ENCODE data around the gene ANO7.
A peak's percentile ranks its signal among the peaks of the same experiment; 100 is the strongest.

Gene ANO7

GRCh38 chr2:241214209-241214608 lies 25.7 kb downstream of the ANO7 start:
- no peak for DNase-seq

DNA sequence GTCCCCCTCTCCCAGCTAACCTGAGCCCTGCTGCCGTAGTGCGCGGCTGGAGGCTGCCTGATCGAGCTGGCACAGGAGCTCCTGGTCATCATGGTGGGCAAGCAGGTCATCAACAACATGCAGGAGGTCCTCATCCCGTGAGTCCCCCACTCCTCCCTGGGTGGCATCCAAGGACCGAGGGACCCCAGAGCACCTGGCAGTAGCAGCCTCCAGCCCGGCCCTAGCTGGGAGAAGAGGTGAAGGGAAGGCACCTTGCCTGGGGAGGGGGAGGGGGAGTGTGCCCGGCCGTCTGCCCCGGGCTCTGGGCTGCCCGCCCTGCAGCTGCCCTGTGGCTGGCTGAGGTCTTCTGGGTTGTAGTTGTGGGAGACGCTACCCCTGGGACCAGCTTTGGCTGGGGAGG lies 26.3 kb downstream of the ANO7 start:
- no peak for DNase-seq

GRCh38 chr2:241215421-241215820 lies 26.9 kb downstream of the ANO7 start:
- DNase-seq = no peak

DNA sequence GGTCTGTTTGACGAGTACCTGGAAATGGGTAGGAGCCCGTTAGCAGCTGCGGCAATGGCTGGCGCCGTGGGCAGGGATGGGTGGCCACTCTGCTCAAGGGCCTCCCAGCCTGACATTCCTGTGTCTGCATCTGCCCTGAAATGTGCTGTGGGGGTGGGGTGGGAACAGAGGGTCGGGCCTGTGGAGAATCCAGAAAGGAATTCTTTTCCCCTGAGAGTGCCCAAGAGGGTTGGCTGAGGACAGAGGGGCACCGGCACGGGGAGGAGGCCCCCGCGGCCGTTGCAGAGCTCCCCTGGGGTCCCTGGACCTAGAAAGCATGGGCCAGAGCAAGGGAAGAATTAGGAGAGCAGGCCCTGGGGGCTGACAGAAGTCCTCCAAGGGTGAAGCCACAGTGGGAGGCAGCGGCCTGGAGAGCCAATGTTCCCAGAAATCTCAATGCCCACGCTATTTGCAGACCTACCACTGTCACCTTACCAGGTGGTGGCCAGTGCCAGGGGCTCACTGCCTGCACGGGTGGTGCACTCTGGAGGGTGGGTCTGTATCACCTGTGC lies 27.8 kb downstream of the ANO7 start:
- no peak for DNase-seq

DNA sequence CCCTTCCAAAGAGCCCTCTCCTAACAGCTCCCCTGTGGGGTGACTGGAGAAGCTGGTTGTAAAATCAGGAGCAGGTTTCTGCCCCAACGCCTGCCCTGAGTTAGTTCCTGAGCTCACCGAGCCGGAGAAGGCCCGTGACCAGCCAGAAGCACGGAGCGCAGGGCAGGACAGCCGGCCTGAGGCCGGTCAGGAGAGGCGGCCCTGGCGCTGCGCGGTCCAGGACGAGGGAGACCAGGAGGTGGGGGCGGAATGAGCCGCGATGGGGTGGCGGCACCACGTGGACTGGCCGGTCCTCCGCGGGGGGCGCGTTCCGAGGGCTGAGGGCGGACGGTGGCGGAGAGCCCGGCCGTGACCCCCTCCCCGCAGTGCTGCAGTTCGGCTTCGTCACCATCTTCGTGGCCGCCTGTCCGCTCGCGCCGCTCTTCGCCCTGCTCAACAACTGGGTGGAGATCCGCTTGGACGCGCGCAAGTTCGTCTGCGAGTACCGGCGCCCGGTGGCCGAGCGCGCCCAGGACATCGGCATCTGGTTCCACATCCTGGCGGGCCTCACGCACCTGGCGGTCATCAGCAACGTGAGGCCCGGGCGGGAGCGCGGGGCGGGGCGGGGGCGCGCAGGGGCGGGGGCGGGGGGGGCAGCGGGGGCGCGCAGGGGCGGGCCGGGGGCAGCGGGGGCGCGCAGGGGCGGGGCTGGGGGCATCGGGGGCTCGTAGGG lies 29.0 kb downstream of the ANO7 start:
- peak; percentile 11 for DNase-seq

DNA sequence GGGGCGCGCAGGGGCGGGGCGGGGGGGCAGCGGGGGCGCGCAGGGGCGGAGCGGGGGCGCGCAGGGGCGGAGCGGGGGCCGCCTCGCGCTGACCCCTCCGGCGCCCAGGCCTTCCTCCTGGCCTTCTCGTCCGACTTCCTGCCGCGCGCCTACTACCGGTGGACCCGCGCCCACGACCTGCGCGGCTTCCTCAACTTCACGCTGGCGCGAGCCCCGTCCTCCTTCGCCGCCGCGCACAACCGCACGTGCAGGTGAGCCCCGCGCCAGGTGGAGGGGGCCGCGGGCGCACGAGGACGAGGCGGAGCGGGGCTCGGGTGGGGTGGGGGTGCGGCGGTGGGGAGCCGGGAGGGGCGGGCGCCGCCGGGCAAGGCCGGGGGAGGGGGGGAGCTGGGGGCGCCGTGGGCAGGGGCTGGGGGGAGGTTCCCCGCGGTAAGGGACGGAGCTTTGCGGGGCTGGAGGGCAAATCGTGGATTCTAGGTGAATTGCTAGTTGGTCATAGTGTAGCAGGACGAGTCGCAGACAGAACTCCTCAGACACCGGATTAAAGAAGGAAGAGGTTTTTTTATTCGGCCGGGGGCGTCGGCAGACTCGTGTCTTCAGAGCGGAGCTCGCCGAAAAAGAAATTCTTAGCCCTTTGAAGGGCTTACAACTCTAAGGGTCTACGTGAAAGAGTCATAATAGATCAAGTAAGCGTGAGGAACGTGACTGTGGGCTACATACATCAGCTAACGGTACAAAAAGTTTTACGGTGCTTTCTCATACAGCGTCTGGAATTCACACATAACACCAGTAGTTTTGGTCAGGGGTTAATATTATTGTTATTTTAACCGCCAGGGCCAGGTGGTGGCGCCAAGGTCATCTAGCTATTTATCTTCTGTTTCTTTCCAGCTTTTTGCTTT lies 29.9 kb downstream of the ANO7 start:
- DNase-seq = no peak

- DNase-seq = no peak
Observed at GRCh38 chr2:241219030-241219382, 30.5 kb downstream of the ANO7 start.

GRCh38 chr2:241219856-241220356 lies 31.4 kb downstream of the ANO7 start:
- DNase-seq = no peak

DNA sequence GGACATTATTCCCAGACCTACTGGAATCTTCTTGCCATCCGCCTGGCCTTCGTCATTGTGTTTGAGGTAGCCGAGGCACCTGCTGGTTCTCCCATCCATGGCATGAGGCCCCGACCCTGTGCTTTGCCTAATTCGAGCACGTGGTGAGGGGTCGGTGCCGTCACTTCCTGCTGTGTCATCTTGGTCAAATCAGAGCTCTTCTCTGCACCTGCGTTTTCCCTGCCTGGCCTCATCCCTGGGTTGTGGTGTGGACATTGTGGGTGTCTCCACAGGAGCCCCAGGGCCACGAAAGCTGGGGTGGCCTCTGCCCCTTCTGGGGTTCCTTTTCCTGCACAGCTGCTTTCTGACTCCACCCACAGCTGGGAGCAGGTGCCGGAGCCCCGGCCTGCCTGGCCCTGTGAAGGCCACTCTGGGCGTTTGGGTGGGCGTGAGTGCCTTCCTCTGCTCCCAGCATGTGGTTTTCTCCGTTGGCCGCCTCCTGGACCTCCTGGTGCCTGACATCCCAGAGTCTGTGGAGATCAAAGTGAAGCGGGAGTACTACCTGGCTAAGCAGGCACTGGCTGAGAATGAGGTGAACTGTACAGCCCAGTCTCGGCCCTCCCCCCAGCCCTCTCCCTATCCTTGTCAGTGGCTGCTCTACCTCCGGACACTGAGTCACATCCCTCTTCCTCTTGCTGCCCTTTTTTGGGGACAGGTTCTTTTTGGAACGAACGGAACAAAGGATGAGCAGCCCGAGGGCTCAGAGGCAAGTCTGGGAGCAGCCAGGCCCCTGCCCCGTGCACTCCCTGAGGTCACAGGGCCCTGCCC lies 34.9 kb downstream of the ANO7 start:
- no peak for DNase-seq

DNA sequence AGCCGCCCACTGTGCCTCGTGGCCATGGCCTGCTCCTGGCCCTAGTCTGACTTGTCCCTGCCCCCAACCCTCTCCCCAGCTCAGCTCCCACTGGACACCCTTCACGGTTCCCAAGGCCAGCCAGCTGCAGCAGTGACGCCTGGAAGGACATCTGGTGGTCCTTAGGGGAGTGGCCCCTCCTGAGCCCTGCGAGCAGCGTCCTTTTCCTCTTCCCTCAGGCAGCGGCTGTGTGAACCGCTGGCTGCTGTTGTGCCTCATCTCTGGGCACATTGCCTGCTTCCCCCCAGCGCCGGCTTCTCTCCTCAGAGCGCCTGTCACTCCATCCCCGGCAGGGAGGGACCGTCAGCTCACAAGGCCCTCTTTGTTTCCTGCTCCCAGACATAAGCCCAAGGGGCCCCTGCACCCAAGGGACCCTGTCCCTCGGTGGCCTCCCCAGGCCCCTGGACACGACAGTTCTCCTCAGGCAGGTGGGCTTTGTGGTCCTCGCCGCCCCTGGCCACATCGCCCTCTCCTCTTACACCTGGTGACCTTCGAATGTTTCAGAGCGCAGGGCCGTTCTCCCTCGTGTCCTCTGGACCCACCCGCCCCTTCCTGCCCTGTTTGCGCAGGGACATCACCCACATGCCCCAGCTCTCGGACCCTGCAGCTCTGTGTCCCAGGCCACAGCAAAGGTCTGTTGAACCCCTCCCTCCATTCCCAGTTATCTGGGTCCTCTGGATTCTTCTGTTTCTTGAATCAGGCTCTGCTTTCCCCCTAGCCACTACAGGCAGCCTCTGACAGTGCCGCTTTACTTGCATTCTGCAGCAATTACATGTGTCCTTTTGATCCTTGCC lies 35.8 kb downstream of the ANO7 start:
- no peak for DNase-seq

DNA sequence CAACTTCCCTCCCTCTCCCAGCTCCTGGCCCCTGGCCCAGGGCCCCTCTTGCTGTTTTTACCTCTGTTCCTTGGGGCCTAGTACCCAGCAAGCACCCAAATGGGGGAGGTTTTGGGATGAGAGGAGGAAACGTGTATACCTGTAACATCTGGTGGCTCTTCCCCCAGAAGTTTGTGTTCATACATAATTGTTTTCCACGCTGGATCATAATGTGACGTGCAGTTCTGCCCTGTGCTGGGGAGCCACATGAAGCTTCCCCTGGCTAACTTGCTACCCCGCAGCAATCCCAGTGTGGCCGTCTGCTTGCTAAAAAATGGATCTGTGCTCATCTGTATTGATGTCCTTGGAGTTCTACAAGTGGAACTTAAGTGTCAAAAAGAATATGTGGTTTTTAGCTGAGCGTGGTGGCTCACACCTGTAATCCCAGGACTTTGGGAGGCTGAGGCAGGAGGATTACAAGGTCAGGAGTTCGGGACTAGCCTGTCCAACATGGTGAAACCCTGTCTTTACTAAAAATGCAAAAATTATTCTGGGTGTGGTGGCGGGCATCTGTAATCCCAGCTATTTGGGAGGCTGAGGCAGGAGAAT lies 36.5 kb downstream of the ANO7 start:
- DNase-seq = no peak

GRCh38 chr2:241225545-241225944 lies 37.1 kb downstream of the ANO7 start:
- DNase-seq = no peak

DNA sequence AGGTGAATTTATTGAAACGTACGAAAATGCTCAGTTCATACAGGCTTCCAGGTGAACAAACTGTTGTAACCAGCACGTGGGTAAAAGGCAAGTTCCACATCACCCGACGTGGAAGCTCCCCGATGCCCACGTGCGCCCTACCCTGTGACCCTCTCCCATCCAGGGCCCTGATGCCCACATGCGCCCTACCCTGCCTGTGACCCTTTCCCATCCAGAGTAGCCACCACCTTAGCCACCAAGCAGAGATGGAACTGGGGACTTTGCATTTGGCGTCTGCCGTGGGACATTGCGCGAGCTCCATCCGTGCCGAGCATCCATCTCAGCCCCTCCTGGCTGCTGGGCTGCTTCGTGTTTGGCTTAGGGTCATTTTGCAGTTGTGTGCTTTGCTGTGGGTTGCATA lies 37.5 kb downstream of the ANO7 start:
- no peak for DNase-seq

DNA sequence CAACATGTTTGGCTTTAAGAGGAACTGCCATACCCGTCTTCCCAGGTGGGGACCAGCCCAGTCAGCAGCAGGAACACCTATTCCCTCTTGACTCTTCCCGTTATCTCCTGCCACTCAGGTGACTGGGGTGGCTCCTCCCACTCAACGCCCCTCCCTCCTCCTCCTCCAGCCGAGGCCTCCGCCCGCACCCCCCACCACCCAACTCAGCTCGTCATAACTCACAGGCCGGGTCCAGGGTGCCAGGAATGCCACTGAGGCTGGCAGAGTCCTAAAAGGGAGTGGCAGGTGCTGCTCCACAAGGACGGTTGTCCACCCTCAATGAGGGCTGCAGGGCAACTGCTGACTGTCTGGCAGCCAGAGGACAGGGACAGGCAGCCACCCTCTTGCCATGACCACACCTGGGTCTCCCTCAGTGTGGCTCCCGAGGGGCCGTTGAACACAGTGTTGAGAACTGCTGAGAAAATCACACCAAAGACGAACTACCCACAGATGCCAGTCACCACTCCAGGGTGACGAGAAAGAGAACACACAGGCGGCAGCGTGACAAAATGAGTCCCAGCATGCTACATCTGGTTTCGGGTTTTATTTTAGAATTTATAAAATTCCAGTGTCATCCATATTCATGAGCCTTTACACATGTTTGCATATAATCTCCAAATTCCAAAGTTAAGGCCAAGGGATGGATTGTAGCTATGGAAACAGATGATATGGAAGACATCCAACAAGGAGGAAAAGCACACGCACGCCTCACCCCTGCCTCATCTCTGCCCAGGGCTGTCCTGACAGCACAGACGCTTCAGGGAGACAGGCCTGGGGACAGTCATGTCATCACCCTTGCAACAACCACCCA lies 38.5 kb downstream of the ANO7 start:
- DNase-seq = no peak

DNA sequence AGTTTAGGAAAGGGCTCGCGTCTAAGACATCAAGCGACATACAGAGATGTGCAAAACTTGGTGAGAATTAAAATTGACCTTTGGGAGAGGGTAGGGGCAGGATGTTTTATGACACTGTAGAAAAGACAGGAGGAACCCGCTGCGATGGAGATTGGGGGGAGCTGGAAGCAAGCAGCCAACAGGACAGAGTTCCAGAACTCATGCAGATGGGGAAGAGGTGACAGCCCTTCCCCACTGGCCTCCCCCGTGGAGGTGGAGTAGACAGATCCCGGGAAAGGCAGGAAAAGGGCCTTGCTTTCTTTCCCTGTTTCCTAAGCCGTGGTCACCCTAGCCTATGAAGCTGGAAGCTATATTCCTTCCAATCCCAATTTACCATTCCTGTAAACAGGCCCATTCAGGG lies 39.1 kb downstream of the ANO7 start:
- no peak for DNase-seq

DNA sequence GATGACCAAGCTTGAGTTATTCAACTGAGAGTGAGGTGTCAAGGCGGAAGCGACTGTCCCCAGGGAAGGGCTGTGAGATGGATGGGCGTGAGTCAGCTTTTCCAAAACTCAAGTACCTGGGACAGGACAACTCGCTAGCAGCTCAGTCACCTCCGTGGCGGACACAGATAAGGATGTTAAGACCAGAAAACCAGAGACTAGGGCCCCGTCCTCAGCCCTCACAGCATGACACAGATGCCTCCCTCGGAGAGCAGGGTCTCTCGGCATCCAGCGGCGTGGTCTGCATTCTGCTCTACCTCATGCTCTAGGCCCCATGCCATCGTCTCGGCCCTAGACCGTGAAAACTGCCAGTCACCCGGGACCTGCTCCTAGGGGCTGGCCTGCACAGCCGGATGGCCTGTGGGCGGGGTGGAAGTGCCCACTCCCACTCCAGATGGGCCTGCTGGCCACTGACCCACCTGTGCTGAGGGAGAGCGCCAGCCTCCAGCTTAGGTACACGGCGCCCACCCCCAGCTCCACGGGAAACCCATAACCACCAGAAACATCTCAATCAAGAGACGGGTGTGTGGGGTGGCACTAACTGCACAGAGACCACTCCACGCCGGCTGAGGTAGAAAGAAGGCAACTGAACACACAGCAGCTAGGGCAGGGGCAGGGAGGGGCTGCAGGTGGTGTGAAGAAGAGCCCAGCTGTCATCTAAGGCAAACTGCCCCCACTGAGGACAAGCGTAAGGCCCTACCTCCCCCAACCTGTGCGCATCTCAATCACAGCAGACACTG lies 39.8 kb downstream of the ANO7 start:
- DNase-seq = no peak

DNA sequence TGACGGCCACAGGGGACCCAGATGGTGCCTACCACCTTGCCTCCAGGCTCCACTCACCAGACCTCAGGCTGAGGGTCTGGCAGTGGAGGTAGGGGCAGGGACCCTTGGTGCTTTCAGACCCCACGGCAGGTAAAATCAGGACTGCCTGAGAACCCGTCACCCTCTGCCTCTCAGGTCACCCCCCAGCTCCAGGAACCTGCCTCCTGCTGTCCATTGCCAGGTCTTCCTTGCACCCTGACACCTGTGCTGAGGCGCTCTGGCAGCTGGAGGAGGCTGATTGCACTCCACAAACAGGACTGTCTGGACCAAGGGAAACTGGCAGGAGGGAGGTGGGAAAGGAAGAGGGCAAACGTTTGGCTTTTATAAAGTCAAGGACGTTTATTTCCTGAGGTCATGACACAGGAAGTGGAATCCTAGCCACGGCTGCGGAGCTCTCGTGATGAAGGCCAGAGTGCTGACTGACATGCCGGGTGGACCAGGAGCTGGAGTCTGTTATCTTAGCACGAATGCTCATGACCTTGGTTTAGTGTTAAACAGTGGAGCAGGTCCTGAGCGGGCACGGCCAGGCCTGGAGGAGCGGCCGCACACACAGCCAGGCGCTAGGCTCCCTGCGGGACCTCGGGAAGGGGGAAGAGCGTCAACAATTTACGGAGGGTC lies 40.5 kb downstream of the ANO7 start:
- DNase-seq = no peak

DNA sequence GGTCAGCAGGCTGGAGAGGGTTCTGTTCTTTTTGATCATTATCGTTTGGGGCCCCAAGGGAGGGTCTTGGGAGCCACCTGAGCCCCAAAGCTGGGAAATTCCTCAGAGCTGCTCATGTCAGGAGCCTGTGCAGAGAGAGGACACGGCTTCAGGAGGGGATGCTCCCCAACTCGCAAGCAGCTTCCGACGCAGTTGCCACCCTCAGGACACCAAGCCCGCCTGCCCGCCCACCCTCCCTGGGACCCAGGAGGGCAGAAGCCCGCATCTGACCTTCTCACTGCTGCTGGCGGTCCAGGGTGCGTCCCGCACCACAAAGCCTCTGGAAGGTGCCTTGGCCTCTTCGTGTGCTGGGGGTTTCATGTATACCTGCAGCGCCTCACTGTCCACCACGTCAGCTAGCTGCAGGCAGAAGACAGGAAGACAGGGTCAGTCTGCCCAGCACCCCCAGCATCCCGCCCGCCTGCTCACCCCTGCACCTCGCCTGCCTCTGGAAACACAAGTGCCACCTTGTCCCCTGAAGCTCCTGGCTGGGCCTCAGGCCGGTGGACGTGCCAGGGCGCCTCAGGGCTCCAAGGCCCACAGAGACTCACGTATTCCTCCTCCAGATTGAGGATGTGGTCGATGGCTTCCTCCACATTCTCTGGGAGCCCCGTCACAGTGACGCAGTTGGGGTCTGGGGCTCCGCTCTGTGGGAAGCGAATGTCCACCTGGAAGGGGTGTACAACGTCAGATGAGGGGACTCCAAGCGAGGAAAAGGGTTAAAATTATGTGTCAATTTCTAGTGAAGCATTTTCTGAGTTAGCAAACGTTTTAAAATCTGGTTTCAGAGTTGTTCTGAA lies 41.3 kb downstream of the ANO7 start:
- no peak for DNase-seq
